HepG2 (cell line): ENCODE measurements around the gene SASH1.

ENCODE experiments used
- ATF2 ChIP-seq: sonication (generic); formaldehyde crosslinking; IDR thresholded peaks from 2 replicates; pipeline ENCODE4 v1.4.0; 2020; ENCODE audit warnings: missing genetic modification reagents
- POLR2AphosphoS2 ChIP-seq: IDR thresholded peaks from 2 replicates; pipeline ENCODE4 v1.6.1; 2011; ENCODE audit warnings: low read depth, low read length, improper control_type of control experiment
- ZNF24 ChIP-seq: fragments of 450-650 bp; IDR thresholded peaks from 2 replicates; pipeline ENCODE4 v1.6.1; 2017; ENCODE audit warnings: antibody characterized with exemption, mild to moderate bottlenecking

DNA sequence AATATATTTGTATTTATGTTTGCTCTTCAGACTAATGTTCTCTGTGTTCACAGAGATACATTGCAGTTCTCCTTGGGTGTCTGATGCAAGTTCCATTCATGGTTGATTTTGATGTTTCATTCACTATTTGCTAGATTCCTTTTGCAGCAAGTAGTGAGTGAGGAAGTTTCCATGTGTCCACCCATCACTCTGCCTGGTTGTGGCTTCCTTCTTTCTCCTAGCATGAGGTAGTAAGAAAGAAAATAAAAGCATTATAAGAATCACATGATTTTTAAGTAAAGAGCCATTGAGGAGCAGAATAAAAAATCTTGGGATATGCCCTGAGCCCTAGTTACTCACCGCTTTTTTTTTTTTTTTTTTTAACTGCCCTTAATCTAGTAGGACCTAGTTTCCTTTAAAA, 8.7 kb downstream of the SASH1 start:
- no peak for TF ChIP-seq ATF2 (CRISPR knock-in tag)
- TF ChIP-seq POLR2AphosphoS2, result no peak
- TF ChIP-seq ZNF24, result no peak
